OCI-LY7 (cell line): Measurements from ENCODE around the gene TMEM272. TPM values are rescaled to one million over a fixed set of nuclear protein-coding genes. Genes with fewer than 3 reads are reported as not detected.

Experiments
- Bru-seq: library from RNA; stranded (reverse); fragments of 400-500 nt; gene quantifications from one replicate; lab custom pipeline; 2021; lab: Mats Ljungman, UMichigan
- BruChase-seq, 2 experiments: library from RNA; stranded (reverse); fragments of 400-500 nt; gene quantifications; one replicate each; lab custom pipeline; 2021; lab: Mats Ljungman, UMichigan
- BruUV-seq: library from RNA; stranded (reverse); fragments of 400-500 nt; replicated peaks from 2 replicates; lab custom pipeline; 2021; lab: Mats Ljungman, UMichigan
- CTCF ChIA-PET: fragments of 300-600 bp; sonication (Branson Sonifier 250); formaldehyde crosslinking; loops from one replicate; lab custom pipeline; 2022; ENCODE audit warnings: antibody characterized with exemption; ENCODE audit not compliant: unreplicated experiment; lab: Charles Lee
- POLR2A ChIA-PET: fragments of 300-600 bp; sonication (Branson Sonifier 250); formaldehyde crosslinking; loops from one replicate; lab custom pipeline; 2022; ENCODE audit warnings: antibody characterized with exemption; lab: Charles Lee
- DNase-seq: peaks from one replicate; pipeline ENCODE4 v3.0.0-alpha.2; 2015; ENCODE audit warnings: low spot score
- H2AFZ ChIP-seq: fragments of 200-600 bp; sonication (generic), shearing (Covaris generic); 2 replicates; pipeline ENCODE4 v1.6.1; 2014; ENCODE audit warnings: mild to moderate bottlenecking, antibody characterized with exemption, low read length, moderate library complexity
- H3K27ac ChIP-seq: fragments of 200-600 bp; sonication (generic); 2 replicates; pipeline ENCODE4 v1.5.1; 2014; ENCODE audit warnings: mixed run types, low read depth, mild to moderate bottlenecking, moderate library complexity, low read length, inconsistent platforms; ENCODE audit not compliant: poor library complexity, severe bottlenecking
- H3K36me3 ChIP-seq: fragments of 200-600 bp; sonication (generic); 2 replicates; pipeline ENCODE4 v1.6.1; 2014; ENCODE audit warnings: mild to moderate bottlenecking, antibody characterized with exemption, low read length, moderate library complexity, mixed read lengths; ENCODE audit not compliant: insufficient read depth
- H3K4me1 ChIP-seq: fragments of 200-600 bp; sonication (generic); 2 replicates; pipeline ENCODE4 v1.5.1; 2014; ENCODE audit warnings: mild to moderate bottlenecking, low read length; ENCODE audit not compliant: insufficient read depth, poor library complexity, severe bottlenecking
- H3K4me2 ChIP-seq: fragments of 200-600 bp; sonication (generic); 2 replicates; pipeline ENCODE4 v1.6.1; 2014; ENCODE audit warnings: mild to moderate bottlenecking, low read length
- H3K4me3 ChIP-seq: fragments of 200-600 bp; sonication (generic); 2 replicates; pipeline ENCODE4 v1.5.1; 2014; ENCODE audit warnings: mild to moderate bottlenecking, low read depth, low read length; ENCODE audit not compliant: poor library complexity, severe bottlenecking
- H3K79me2 ChIP-seq: fragments of 200-600 bp; sonication (generic); 2 replicates; pipeline ENCODE4 v1.6.1; 2016; ENCODE audit warnings: low read depth, mild to moderate bottlenecking, low read length, moderate library complexity, mixed read lengths; ENCODE audit not compliant: insufficient read depth
- H3K9me2 ChIP-seq: fragments of 200-600 bp; sonication (generic); 2 replicates; pipeline ENCODE4 v1.6.1; 2016; ENCODE audit warnings: mild to moderate bottlenecking, low read length, mixed read lengths; ENCODE audit not compliant: insufficient read depth
- H3K9me3 ChIP-seq: fragments of 200-600 bp; sonication (generic); 2 replicates; pipeline ENCODE4 v1.6.1; 2014; ENCODE audit warnings: mild to moderate bottlenecking, mixed run types, low read length, mixed read lengths
- H4K20me1 ChIP-seq: fragments of 200-600 bp; sonication (generic); 2 replicates; pipeline ENCODE4 v1.6.1; 2014; ENCODE audit warnings: mild to moderate bottlenecking, antibody characterized with exemption, low read length, moderate library complexity, mixed read lengths; ENCODE audit not compliant: insufficient read depth
- CTCF ChIP-seq: fragments of 200-600 bp; sonication (generic); conservative IDR thresholded peaks from 2 replicates; pipeline ENCODE4 v1.5.1; 2014; ENCODE audit warnings: mild to moderate bottlenecking, antibody characterized with exemption, low read length, moderate library complexity, mixed read lengths
- EZH2phosphoT487 ChIP-seq: fragments of 200-600 bp; sonication (generic); IDR thresholded peaks from 2 replicates; pipeline ENCODE4 v1.6.1; 2018; ENCODE audit warnings: low read depth, borderline replicate concordance, mild to moderate bottlenecking, mixed run types, antibody characterized with exemption, low read length, moderate library complexity, mixed read lengths
- intact Hi-C: fragments of 100-400 bp; cut with micrococcal nuclease; formaldehyde crosslinking; loops from one replicate; pipeline ENCODE4 v1.10.0; 2022; ENCODE audit not compliant: unreplicated experiment
- long read RNA-seq: library from polyadenylated mRNA; stranded (forward); transcript quantifications from one replicate; pipeline ENCODE4 v2.0.0, GENCODE V29; 2022
- total RNA-seq, 2 experiments: library from RNA; depleted of rRNA in 1 of 2; stranded (reverse); fragments of >200 nt in 1 of 2; shearing (Covaris generic) in 1 of 2; gene quantifications; 2 replicates each; pipeline ENCODE4 v1.2.3, GENCODE V29; 2014 to 2022

The TMEM272 gene
- total RNA-seq (2014; rRNA removed; shearing (Covaris generic)) (0.41 and 0.75 TPM in 2 replicates), total RNA-seq (2022) (0.46 and 0.90 TPM in 2 replicates), Bru-seq, nascent RNA (percentile 30 among the genes with signal in this experiment), BruChase-seq, experiment 1, labeled RNA remaining after a 6-hour chase (percentile 36 among the genes with signal in this experiment), BruChase-seq, experiment 2, labeled RNA remaining after a 2-hour chase (percentile 40 among the genes with signal in this experiment)
- long read RNA-seq, partial matches to known transcripts = 0 of 1 reads
- long read RNA-seq, other reads (novel, unspliced or antisense) = 1 of 1 reads

- no peaks in the 10 kb centered on the region for H3K79me2 ChIP-seq
- ChIA-PET CTCF (interaction anchor here (1.8 kb wide), 1 partner anchor 30 kb away, joined by 7 read pairs; no protein-coding TSS in a partner anchor), POLR2A (interaction anchor here (0.6 kb wide), 2 partner anchors 48 to 198 kb away, joined by 3 to 5 read pairs; no protein-coding TSS in a partner anchor)
- peaks cover 3% of the 10 kb centered on the region for H3K4me1 ChIP-seq
- peak; percentile 41 for DNase-seq
- intact Hi-C loops = no loop called here
- H3K9me3 ChIP-seq = no peaks in the 10 kb centered on the region
- no TSS peak for BruUV-seq
- H3K4me3 ChIP-seq = no peak within 1 kb of the TSS
- no peaks in the 10 kb centered on the region for H4K20me1 ChIP-seq
- H3K4me2 ChIP-seq = no peak within 1 kb of the TSS; the same call in 1 of the 2 replicates
- no peaks in the 10 kb centered on the region for H3K9me2 ChIP-seq
- no peak within 1 kb of the TSS for H3K27ac ChIP-seq
- TF ChIP-seq CTCF (peak; percentile 92), EZH2phosphoT487 (no peak)
- no peaks in the 10 kb centered on the region for H3K36me3 ChIP-seq
- peak within 1 kb of the TSS; percentile 68; the same call in 1 of the 2 replicates for H2AFZ ChIP-seq
These were observed at the start of gene TMEM272 for GRCh38 chr13:51844862-51845573. TMEM272 (minus strand) TSS chr13:51845177; CDS start chr13:51838530, 6,647 bp downstream.

GRCh38 chr13:51894239-51894638, 49.3 kb upstream of the TMEM272 start:
- H2AFZ ChIP-seq = no peak overlapping the region
- no TSS peak for BruUV-seq
- no peak overlapping the region for H3K27ac ChIP-seq
- CTCF ChIA-PET = no interaction called here
- H3K79me2 ChIP-seq = no peaks in the 10 kb centered on the region
- H3K4me1 ChIP-seq = no peaks in the 10 kb centered on the region
- TF ChIP-seq EZH2phosphoT487 (no peak), CTCF (no peak)
- no peak for DNase-seq
- intact Hi-C loops = no loop called here
- POLR2A ChIA-PET = no interaction called here
- no peaks in the 10 kb centered on the region for H3K9me2 ChIP-seq
- H3K4me2 ChIP-seq = no peak overlapping the region
- H3K4me3 ChIP-seq = no peak overlapping the region
- H4K20me1 ChIP-seq = no peaks in the 10 kb centered on the region
- no peaks in the 10 kb centered on the region for H3K9me3 ChIP-seq
- no peaks in the 10 kb centered on the region for H3K36me3 ChIP-seq
